Fibroblast of pulmonary artery (primary cell): ENCODE measurements around the gene KCNAB2.
A peak's percentile ranks its signal among the peaks of the same experiment; 100 is the strongest.

Experiments
- DNase-seq: peaks from one replicate; pipeline ENCODE4 v3.0.0-alpha.2; 2010; ENCODE audit warnings: low read depth
- H3K4me3 ChIP-seq: replicated peaks from 2 replicates; pipeline ENCODE4 v1.5.1; 2011; ENCODE audit warnings: low read depth, mild to moderate bottlenecking, control low read depth, low read length, moderate library complexity
- CTCF ChIP-seq: IDR thresholded peaks from 2 replicates; pipeline ENCODE4 v1.5.1; 2011; ENCODE audit warnings: mild to moderate bottlenecking, control low read depth, low read length, inconsistent platforms; ENCODE audit errors: missing control alignments

The KCNAB2 gene

GRCh38 chr1:6081901-6082300 is 36.2 kb downstream of the KCNAB2 start:
- TF ChIP-seq CTCF = no peak
- DNase-seq = no peak
- H3K4me3 ChIP-seq = no peak overlapping the region

DNA sequence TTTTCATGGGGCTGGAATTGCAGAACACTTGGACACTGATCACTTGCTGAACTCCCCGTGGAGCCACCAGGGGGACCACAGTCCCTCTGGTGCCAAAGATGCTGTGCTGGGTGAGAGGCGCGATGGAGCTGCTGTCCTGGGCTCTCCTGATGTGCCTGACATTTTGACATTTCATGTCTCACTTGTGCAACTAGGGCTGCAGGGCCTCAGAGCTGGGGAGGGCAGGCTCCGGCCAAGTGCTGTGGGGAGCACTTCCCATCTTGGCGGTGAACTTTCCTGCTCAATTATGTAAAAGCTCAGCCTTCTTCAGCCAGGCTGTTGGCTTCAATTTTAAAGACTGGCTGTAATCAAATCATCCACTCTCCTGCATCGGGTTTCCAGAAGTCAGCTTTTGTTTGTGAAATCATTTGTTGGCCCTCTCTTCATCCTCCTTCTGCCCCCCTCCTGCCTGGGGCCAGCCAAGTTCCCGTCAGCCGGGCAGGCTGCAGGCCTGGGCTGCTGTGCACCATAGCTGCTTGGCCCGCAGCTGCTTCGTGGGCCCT is 36.8 kb downstream of the KCNAB2 start:
- peak; percentile 45 for TF ChIP-seq CTCF
- H3K4me3 ChIP-seq = no peak overlapping the region
- DNase-seq = peak; percentile 35

- TF ChIP-seq CTCF = no peak
- H3K4me3 ChIP-seq = no peak overlapping the region
- no peak for DNase-seq
Observed at GRCh38 chr1:6083385-6083784, 37.7 kb downstream of the KCNAB2 start.

GRCh38 chr1:6083801-6084446 is 38.2 kb downstream of the KCNAB2 start:
- TF ChIP-seq CTCF = no peak
- H3K4me3 ChIP-seq = no peak overlapping the region
- DNase-seq = peak; percentile 17

GRCh38 chr1:6084781-6085495 is 39.2 kb downstream of the KCNAB2 start:
- H3K4me3 ChIP-seq = no peak overlapping the region
- DNase-seq = no peak
- TF ChIP-seq CTCF = no peak

DNA sequence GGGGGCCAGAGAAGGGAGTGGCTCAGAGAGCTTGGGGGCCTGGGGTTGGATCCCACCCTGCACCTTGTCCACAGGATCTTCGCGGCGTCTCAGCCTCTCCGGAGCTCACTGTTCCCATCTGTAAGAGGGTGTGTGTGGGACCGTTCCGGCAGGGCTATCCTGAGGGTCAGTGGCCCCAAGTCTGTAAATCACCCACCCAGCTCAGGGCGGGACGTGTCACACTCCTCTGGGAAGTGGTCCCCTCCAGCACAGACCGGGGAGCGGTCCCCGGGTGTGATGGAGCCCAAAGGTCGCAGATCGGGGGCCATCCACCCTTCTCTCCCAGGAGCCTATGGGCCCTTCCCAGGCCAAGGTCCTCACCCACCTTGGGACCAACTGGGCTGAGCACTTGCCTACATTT is 40.0 kb downstream of the KCNAB2 start:
- no peak for TF ChIP-seq CTCF
- H3K4me3 ChIP-seq = no peak overlapping the region
- no peak for DNase-seq

DNA sequence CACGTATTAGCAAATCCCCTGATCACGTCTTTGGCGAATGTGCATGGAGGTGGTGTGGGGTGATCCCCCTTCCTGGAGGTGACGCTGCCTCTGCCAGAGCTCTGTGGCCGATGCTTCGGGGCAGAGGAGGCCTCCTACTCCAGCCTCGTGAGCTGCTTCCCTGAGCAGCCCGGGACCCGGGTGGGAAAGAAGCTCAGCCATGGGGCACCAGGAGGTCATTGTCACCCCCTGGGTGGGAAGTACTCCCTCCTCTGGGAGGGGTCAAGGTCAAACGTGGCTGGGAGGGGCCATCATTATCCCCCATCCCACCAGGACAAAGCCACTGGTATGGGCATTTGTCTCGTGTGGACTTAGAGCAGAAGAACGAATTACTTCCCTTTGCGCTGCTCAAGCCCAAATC is 40.7 kb downstream of the KCNAB2 start:
- H3K4me3 ChIP-seq = no peak overlapping the region
- no peak for TF ChIP-seq CTCF
- DNase-seq = no peak
